ENCODE results near the gene RMRP.

- TF ChIP-seq CTCF (conservative IDR thresholded peaks at IDR 0.05; ENCODE audit: low read depth, low read length) (no peak), EZH2 (IDR thresholded peaks at IDR 0.05; ENCODE audit: low read length, unreplicated experiment) (no peak), EZH2phosphoT487 (IDR thresholded peaks at IDR 0.05; ENCODE audit: borderline replicate concordance, low read length) (no peak)
Measured at GRCh38 chr9:35691757-35692301, 34.0 kb upstream of the RMRP start.
